Measurements from ENCODE around the gene RAPSN.

DNA sequence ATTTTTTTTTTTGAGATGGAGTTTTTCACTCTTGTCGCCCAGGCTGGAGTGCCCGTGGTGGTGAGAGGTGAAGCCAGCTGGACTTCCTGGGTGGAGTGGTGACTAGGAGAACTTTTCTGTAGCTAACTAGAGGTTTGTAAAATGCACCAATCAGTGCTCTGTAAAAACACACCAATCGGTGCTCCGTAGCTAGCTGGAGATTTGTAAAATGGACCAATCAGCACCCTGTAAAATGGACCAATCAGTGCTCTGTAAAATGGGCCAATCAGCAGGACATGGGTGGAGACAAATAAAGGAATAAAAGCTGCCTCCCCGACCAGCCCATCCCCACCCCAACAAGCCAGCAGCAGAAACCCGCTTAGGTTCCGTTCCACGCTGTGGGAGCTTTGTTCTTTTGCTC, 4.4 kb upstream of the RAPSN start:
- no peak for TF ChIP-seq EZH2 (IDR thresholded peaks at IDR 0.05; ENCODE audit: low read length)
- TF ChIP-seq, protein P1, sequence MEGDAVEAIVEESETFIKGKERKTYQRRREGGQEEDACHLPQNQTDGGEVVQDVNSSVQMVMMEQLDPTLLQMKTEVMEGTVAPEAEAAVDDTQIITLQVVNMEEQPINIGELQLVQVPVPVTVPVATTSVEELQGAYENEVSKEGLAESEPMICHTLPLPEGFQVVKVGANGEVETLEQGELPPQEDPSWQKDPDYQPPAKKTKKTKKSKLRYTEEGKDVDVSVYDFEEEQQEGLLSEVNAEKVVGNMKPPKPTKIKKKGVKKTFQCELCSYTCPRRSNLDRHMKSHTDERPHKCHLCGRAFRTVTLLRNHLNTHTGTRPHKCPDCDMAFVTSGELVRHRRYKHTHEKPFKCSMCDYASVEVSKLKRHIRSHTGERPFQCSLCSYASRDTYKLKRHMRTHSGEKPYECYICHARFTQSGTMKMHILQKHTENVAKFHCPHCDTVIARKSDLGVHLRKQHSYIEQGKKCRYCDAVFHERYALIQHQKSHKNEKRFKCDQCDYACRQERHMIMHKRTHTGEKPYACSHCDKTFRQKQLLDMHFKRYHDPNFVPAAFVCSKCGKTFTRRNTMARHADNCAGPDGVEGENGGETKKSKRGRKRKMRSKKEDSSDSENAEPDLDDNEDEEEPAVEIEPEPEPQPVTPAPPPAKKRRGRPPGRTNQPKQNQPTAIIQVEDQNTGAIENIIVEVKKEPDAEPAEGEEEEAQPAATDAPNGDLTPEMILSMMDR (optimal IDR thresholded peaks at IDR 0.05 in 1 of 3, IDR thresholded peaks at IDR 0.05 in 1 of 3, conservative IDR thresholded peaks at IDR 0.05 in 1 of 3; ENCODE audit: extremely low read depth in 1 of 3, insufficient read depth in 2 of 3, low read length in 3 of 3): no peak

Data from keratinocyte (primary cell).